HG03575 (cell line): ENCODE results near the gene SLC39A11.

Source experiments
- ATAC-seq: cut with Tn5 transposase; IDR thresholded peaks from one replicate; pipeline ENCODE4 v1.9.1; 2021; ENCODE audit not compliant: unreplicated experiment, insufficient number of reproducible peaks, low FRiP score; ENCODE audit errors: extremely low read depth

SLC39A11 gene

GRCh38 chr17:72681844-72682243 is 410.6 kb downstream of the SLC39A11 start:
- no peak for ATAC-seq

- ATAC-seq = no peak
These were observed 414.6 kb downstream of the SLC39A11 start for GRCh38 chr17:72677714-72678390.

GRCh38 chr17:72677108-72677507 is 415.4 kb downstream of the SLC39A11 start:
- ATAC-seq = no peak

- no peak for ATAC-seq
These were observed 419.8 kb downstream of the SLC39A11 start for GRCh38 chr17:72672729-72673128.

- no peak for ATAC-seq
These were observed 421.5 kb downstream of the SLC39A11 start for GRCh38 chr17:72671016-72671415.

GRCh38 chr17:72667096-72668063 is 425.1 kb downstream of the SLC39A11 start:
- ATAC-seq = no peak

GRCh38 chr17:72665852-72666851 is 426.3 kb downstream of the SLC39A11 start:
- ATAC-seq = no peak

GRCh38 chr17:72662827-72663190 is 429.7 kb downstream of the SLC39A11 start:
- ATAC-seq = no peak

- no peak for ATAC-seq
These were observed 430.3 kb downstream of the SLC39A11 start for GRCh38 chr17:72661945-72662826.

GRCh38 chr17:72661116-72661944 is 431.2 kb downstream of the SLC39A11 start:
- no peak for ATAC-seq

- no peak for ATAC-seq
These were observed 432.0 kb downstream of the SLC39A11 start for GRCh38 chr17:72660274-72661115.

GRCh38 chr17:72659811-72660210 is 432.7 kb downstream of the SLC39A11 start:
- no peak for ATAC-seq

- no peak for ATAC-seq
These were observed 433.8 kb downstream of the SLC39A11 start for GRCh38 chr17:72658675-72659074.

GRCh38 chr17:72657467-72658317 is 434.8 kb downstream of the SLC39A11 start:
- ATAC-seq = no peak

GRCh38 chr17:72656130-72656763 is 436.2 kb downstream of the SLC39A11 start:
- ATAC-seq = no peak
